Left lung (tissue), 10 donors: ENCODE results near the gene PSTPIP2. TPM values are rescaled to one million over a fixed set of nuclear protein-coding genes. Genes with fewer than 3 reads are reported as not detected.
A peak's percentile ranks its signal among the peaks of the same experiment; 100 is the strongest.

Experiments used
- ATAC-seq: fragments of 200-7000 bp; cut with Tn5 transposase; one replicate; pipeline ENCODE4 v1.9.1; 2020; ENCODE audit warnings: moderate library complexity
- DNase-seq, 4 donors: peaks; one replicate each; pipeline ENCODE4 v3.0.0-alpha.2; 2013 to 2020
- H3K27ac ChIP-seq, 2 donors: fragments of 200-600 bp; sonication (generic) in 1 of 2; one replicate each; pipeline versions ENCODE4 v1.5.0 to v1.8.0; 2020 to 2021
- H3K27me3 ChIP-seq, 2 donors: fragments of 200-600 bp; sonication (generic) in 1 of 2; one replicate each; pipeline versions ENCODE4 v1.5.0 to v1.8.0; 2020 to 2021
- H3K36me3 ChIP-seq, 2 donors: fragments of 200-600 bp; sonication (generic) in 1 of 2; one replicate each; pipeline versions ENCODE4 v1.5.0 to v1.8.0; 2020 to 2021
- H3K4me1 ChIP-seq, 2 donors: fragments of 200-600 bp; one replicate each; pipeline ENCODE4 v1.8.0; 2021
- H3K4me3 ChIP-seq, 2 donors: fragments of 200-600 bp; sonication (generic) in 1 of 2; one replicate each; pipeline versions ENCODE4 v1.5.0 to v1.8.0; 2020 to 2021; ENCODE audit warnings: mild to moderate bottlenecking in 1 of 2
- H3K9me3 ChIP-seq, 2 donors: fragments of 200-600 bp; sonication (generic) in 1 of 2; one replicate each; pipeline versions ENCODE4 v1.5.0 to v1.8.0; 2020 to 2021
- CTCF ChIP-seq, 2 donors: fragments of 200-600 bp; sonication (generic) in 1 of 2; IDR thresholded peaks; one replicate each; pipeline versions ENCODE4 v1.5.0 to v1.8.0; 2021; ENCODE audit warnings: antibody characterized with exemption in 2 of 2
- intact Hi-C, 2 donors: fragments of 100-400 bp; cut with DNase I; formaldehyde crosslinking; loops; one replicate each; pipeline versions ENCODE4 v1.11.2 to v1.14.2; 2022
- polyA plus RNA-seq, 6 donors: library from polyadenylated mRNA; unstranded; fragments of 120-200 nt; gene quantifications; one replicate each; pipeline ENCODE4 v1.2.1, GENCODE V29; 2013; ENCODE audit not compliant: insufficient read length in 6 of 6
- total RNA-seq, 2 donors: library from RNA; stranded (reverse); fragmentation: NEBNext Ultra II Directional; extraction: Animal tissue kit (Norgen Biotek cat#: 25700); gene quantifications; one replicate each; pipeline ENCODE4 v1.2.1, GENCODE V29; 2021
- donor health status: DM: no; HTN: yes; CAD: no.
- donor health status: DM: no; HTN: no; CAD: no.

Gene PSTPIP2
- total and polyA plus RNA-seq, 8 donors = 5.2 to 21.8 (median 7.6) TPM

GRCh38 chr18:45957100-45957499 is 115.0 kb downstream of the PSTPIP2 start:
- Histone ChIP-seq H3K27ac (no peak overlapping the region), H3K4me3 (no peak overlapping the region), H3K4me1 (peaks cover 0 to 38% of the 10 kb centered on the region in 2 donors), H3K9me3 (no peaks in the 10 kb centered on the region), H3K27me3 (no peaks in the 10 kb centered on the region), H3K36me3 (peaks cover 0 to 47% of the 10 kb centered on the region in 2 donors)
- no peak for ATAC-seq
- TF ChIP-seq CTCF (IDR thresholded peaks at IDR 0.05) = no peak
- intact Hi-C loops = loop anchor here in 1 of 2 donors (10.0 kb wide), 1 partner anchor 118 kb away; the partner anchor contains the start of gene PSTPIP2
- DNase-seq = no peak

DNA sequence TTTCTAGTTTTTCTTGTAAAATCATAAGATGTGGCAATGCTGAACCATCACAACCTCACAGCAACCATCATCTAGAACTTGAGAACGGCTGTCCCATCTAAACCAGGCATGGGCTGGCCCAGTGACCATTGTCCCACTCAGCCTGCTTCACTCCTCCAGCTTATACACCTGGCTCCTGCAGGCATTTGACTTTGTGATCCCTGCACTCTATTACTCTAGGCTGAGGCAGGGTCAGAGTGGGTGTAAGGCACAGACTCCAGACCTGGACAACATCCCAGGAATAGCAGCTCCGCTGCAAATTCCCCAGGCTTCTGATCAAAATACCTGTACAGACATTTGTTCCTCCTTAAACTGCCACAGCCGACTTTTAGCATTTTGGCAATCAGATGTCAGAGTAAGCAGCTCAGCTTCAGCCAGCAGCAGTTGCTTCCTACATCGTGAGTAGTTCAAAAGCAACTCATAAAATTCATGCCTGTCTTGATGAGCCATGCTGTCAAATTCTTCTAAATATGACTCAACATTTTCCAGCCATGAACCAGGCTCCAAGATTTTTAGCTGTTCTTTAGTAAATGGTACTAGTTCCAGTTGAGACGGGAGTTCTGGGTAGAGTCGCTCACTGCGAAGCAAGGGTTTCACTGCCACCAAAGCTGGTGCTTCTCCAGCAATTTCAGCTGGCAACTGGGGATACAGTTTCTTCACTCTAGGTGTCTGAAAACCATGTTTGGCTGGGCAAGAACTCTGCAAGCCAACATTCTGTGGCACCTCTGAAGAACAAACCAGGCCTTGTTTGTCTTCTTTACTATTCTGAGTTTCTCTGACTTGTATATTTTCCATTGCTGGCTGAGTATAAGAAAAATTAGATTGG is 117.8 kb downstream of the PSTPIP2 start:
- no peak for TF ChIP-seq CTCF (IDR thresholded peaks at IDR 0.05)
- Histone ChIP-seq H3K4me3 (no peak overlapping the region), H3K4me1 (peaks cover 0 to 31% of the 10 kb centered on the region in 2 donors), H3K27ac (peak overlapping the region in 1 of 2 donors; percentile 49), H3K27me3 (no peaks in the 10 kb centered on the region), H3K36me3 (peaks cover 0 to 61% of the 10 kb centered on the region in 2 donors), H3K9me3 (no peaks in the 10 kb centered on the region)
- intact Hi-C loops = loop anchor here in 1 of 2 donors (10.0 kb wide), 1 partner anchor 120 kb away; the partner anchor contains the start of gene PSTPIP2
- DNase-seq = no peak
- peak; percentile 40 for ATAC-seq

- no peak overlapping the region for H3K4me3 ChIP-seq
These were observed 120.9 kb downstream of the PSTPIP2 start for GRCh38 chr18:45951016-45951714.

DNA sequence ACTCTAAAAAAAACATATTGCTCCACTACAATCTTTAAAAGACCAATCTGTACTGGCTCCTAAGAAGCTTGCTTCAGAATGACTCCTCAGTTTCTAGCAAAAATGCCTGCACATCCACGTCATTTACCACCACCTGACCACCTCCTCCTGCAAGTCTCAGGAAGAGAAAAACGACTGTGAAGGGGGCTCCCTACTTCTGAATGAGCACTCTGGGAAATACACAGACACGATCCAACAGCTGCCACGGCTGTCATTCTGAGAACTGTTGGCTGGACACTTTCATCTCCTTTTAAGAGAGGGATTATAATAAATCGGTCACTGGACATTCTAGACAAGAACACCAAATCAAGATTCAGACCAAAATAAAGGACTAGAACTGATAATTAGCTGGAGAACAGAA is 126.4 kb downstream of the PSTPIP2 start:
- Histone ChIP-seq H3K9me3 (no peaks in the 10 kb centered on the region), H3K4me1 (no peaks in the 10 kb centered on the region), H3K36me3 (peaks cover 0 to 100% of the 10 kb centered on the region in 2 donors), H3K27ac (no peak overlapping the region), H3K27me3 (no peaks in the 10 kb centered on the region), H3K4me3 (no peak overlapping the region)
- ATAC-seq = no peak
- intact Hi-C loops = no loop called here
- TF ChIP-seq CTCF (IDR thresholded peaks at IDR 0.05) = no peak
- no peak for DNase-seq

More at GRCh38 chr18:45951016-45951714, 120.9 kb downstream of the PSTPIP2 start:
- peak in 1 of 4 donors; percentile 77 for DNase-seq
- Histone ChIP-seq H3K36me3 (peaks cover 0 to 93% of the 10 kb centered on the region in 2 donors), H3K27me3 (no peaks in the 10 kb centered on the region), H3K27ac (peak overlapping the region in 1 of 2 donors; percentile 15), H3K9me3 (no peaks in the 10 kb centered on the region), H3K4me1 (peaks cover 0 to 14% of the 10 kb centered on the region in 2 donors)
- intact Hi-C loops = loop anchor here in 1 of 2 donors (10.0 kb wide), 1 partner anchor 124 kb away; the partner anchor contains the start of gene PSTPIP2
- no peak for TF ChIP-seq CTCF (IDR thresholded peaks at IDR 0.05)
- peak; percentile 86 for ATAC-seq

DNA sequence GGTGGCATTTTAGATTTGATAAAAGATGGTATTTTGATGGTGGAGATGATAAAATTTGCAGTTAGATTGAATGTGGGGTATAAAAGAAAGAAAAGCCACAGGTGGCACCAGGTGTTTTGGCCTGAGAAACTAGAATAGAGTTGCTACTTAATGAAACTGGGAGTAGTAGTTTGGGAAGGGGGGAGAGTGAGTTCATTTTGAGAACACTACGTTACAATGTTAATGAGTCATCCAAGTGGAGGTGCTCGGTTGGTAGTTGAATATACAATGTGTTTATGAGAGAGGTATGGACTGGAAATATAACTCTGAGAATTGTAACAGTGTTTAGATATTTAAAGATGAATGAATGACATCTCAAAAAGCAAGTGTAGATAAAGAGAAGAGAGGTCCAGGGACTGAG is 131.3 kb downstream of the PSTPIP2 start:
- no peak for ATAC-seq
- H3K36me3 ChIP-seq = peaks cover 0 to 95% of the 10 kb centered on the region in 2 donors

More for the DNA sequence above, 131.3 kb downstream of the PSTPIP2 start:
- no peaks in the 10 kb centered on the region for H3K4me1 ChIP-seq
- H3K4me3 ChIP-seq = no peak overlapping the region
- H3K27ac ChIP-seq = no peak overlapping the region
- no peak for TF ChIP-seq CTCF (IDR thresholded peaks at IDR 0.05)
- DNase-seq = no peak
- no peaks in the 10 kb centered on the region for H3K27me3 ChIP-seq
- intact Hi-C loops = no loop called here
- H3K9me3 ChIP-seq = no peaks in the 10 kb centered on the region
